GM19351 (cell line): Measurements from ENCODE around the gene MACROD2.

Experiments
- ATAC-seq: cut with Tn5 transposase; IDR thresholded peaks from one replicate; pipeline ENCODE4 v1.9.1; 2021; ENCODE audit warnings: mild to moderate bottlenecking, moderate library complexity; ENCODE audit not compliant: unreplicated experiment

Gene MACROD2

DNA sequence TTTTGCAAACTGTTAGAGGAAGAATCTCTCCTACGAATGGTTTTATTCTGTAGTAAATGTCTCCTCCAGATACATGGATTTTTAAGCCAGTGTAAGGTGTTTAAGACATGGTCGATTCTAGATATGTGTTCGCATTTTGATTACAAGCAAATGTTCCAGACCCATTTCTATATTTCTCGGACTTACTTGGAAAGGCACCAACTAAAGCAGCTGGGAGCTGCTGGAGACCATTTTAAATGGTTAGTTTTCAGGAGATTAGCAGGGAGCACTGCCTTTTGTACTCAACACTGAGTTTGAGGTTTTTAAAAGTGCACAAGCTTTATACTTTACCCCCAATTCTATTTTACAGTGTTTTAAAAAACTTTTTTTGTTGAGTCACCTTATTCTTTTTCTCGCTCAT lies 1720.9 kb downstream of the MACROD2 start:
- no peak for ATAC-seq

DNA sequence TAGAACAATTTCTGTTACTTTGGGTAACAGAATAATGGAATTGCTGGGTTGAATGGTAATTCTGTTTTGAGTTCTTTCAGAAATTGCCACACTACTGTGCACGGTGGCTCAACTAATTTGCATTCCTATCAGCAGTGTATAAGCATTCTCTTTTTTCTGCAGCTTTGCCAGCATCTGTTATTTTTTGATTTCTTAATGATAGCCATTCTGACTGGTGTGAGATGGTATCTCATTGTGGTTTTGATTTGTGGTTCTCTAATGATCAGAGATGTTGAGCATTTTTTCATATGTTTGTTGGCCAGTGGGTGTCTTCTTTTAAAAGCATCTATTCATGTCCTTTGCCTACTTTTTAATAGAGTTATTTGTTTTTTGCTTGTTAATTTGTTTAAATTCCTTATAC lies 1731.1 kb downstream of the MACROD2 start:
- ATAC-seq: no peak

DNA sequence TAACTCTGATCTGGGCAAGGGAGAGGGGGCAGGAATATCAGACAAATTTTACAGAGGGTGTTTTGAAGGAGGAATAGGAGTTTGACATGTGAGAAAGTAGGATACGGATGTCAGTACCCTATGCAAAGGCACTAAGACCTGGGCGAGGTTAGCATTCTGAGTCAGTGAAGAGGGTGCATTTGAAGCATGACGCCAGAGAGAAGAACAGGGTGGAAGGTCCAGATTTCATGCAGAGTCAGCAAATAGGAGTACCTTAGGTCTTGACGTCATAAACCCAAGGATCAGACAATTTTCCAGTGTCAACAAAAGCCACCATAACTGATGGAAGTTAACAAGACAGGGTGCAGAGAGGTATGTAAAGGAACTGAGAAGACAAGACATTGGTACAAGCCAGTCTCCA lies 1738.7 kb downstream of the MACROD2 start:
- no peak for ATAC-seq

DNA sequence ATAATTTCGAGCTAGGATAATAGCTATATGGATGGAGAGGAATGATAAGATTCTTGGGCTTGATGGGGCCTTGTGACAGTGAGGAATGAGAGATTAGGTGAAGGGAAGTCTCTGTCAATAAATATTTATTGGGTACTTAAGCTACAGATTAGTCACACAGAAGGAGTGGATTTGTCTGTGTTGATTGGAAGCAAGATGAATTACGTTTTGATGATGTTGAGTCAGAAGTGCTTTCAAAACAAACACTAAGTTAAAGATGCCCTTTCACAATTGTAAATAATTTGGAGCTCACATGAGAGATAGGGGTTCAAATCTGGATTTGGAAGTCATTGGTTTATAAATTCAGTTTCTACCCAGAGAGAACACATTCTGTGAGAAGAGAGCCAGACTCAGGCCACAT lies 1743.7 kb downstream of the MACROD2 start:
- ATAC-seq: no peak

DNA sequence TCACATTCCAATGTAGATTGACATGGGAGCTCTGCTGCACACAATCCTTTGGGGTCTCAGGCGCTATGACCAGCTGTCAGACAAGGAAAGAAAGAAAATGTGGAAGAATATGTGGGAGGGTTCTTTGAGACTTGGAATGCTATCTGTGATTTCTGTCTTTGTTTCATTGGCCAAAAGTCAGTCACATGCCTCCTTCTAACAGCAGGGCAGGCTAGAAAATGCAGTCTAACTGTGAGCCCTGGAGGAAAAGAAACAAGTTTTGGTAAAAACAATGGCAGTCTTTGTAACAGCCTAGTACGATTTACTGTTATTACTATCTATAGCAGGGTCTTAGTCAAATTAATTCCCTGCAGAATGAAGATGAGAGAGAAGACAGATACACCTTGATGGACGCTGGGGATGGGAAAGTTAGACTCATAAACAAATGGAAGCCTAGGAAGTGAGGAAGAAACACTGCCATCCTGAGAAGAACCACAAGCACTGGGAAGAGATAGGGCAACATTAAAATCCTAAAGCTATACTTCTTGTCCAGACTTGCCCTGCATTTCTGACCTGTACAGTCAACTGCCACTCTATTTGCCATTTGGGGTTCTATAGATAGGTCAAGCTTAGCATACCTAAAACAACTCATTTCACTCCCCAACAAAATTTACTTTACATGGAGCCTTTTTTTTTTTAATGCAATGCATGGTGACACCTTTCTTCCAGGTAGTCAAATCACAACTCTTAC lies 1744.9 kb downstream of the MACROD2 start:
- no peak for ATAC-seq

DNA sequence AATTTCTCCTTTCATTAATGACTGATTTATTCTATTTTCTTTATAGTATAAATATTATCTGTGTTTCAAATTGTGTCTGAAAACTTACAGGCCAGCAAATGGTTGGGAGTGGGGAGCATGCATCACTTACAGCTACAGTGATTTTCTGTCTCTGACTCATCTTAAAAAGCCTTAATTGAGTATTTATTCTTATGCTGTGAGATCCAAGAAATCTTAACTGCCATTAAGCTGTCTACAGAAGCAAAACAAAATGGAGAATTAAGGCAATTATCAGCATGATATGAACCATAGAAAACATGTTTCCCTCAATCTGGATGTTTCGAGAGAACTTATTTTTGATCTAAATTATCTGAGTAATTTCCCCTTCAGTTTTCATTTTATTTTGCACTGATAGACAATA lies 1746.8 kb downstream of the MACROD2 start:
- ATAC-seq: no peak

DNA sequence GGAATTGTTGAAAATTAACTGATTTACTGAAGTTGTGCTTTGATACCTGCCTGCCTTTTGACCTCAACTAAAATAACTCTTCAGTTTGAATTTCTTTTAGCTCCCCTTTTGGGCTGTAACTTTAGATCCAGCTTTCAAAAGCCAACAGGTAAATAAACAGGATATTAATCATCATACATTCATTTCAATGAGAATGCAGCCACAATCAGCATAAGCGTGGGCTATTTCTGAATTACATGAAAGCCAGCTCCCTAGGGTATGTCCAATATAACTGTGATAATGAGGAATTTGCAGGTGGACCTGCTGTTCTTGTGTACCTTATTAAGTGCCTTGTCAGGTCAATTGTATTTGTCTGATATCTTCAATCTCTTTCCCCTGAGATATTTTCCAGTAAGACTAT lies 1747.3 kb downstream of the MACROD2 start:
- ATAC-seq: no peak

DNA sequence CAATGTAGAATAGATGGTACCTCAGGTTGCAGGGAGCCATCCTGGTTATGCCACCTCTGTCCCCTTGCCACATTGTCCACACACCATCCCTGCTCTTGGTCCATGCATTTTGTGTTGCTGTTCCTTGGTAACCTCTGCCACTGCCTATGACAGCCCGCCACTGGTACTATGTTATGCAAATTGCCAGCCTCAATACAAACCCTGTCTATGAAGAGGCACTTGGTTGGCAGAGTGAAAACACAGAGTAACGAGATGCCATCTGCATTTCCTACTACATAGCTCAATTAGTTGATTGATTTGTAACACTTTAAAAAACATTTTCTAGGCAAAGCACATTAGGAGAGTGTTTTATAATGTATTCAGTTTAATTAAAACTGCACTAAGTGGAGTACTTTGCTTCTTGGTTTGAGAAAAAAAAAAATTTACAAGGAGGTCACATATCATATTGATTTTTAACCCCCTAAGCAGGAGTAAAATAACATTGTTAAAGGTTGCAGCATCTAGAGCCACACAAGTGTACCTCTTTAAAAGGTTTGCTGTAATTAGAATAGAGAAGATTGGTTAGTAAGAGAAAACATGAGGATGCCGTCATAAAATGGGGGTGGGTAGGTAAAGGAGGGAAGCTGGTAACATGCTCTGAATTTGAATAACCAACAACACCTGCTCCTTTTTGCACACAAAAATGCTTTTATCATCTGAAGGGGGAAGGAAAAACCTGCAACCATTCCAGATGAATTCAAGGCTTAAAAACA lies 1760.9 kb downstream of the MACROD2 start:
- no peak for ATAC-seq

DNA sequence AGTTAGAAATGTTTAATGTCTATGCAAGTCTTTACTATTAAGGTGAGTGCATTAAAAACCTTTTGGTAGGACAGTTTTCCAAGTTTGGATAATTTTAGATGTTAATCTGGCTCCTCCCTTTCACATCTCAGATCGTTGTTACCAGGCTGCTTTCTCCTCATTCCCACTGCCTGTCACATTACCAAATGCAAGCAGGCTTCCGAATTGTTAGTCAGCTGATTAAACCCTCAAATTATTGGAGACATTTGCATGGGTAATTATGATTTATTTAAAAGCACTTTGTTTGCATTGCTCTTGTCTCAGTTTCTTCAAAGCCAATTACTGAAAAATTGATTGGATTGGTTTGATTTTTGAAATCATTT lies 1761.4 kb downstream of the MACROD2 start:
- ATAC-seq: no peak

DNA sequence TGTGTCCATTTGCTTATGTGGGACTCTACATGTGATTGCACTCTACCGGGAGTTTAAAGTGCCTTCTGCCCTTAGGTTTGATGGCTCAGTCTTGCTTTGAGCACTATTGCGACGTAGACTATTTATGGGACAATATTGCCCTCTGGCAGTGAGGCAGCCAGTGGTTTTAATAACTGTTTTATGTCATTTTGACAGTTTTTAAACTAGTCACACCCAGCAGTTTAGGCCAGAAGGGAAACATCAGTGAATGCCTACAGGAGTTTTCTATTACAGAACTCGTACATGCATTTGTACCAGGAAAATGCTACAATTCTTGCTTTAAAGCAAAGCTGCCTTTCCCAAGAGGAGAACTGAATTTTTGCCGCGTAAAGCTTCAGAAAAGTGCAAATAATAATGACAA lies 1764.3 kb downstream of the MACROD2 start:
- ATAC-seq: no peak

DNA sequence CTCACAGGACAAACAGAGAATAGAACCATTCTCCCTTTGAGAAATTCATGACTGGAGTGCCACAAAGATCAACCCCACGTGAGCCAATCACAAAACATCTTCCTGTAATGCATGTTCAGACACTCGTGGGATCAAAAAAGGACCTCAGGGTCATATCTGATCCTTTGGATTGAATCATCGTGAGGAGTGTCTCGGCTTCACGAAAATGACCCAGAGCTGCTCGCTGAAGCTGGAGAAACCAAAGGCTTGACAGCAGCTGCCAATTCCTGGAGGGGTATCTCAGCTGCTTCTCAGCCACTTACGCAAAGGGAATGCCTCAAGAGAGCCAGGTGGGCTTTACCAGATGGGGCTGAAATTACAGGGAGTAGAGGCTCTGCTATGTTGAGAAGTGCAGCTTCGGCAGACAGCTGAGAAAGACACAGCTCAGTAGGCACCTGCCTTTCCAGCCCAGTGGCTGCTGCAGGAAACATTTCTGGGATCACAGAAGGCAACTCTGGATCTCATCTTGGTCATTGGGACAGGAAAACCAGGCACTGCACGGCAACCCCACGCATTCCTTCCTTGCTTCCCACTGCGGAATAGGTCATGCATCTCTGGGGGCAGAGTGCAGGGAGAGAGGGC lies 1764.8 kb downstream of the MACROD2 start:
- no peak for ATAC-seq

DNA sequence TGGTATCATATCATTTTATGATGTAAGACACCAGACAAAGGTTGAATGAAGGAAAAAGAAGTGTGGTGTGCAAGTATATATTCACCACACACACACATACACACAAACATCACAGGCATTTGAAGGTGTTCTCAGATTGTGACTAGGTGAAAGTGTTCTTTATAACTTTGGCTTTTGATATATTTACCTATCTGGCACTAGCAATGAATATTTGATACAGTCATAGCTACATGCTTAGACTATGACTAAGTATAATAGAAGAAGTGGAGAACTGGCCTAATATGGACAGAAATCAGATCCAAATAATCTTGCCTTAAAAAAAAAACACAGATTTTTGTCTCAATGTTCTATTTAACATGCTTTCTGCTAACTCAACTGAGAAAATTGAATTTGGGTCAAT lies 1768.0 kb downstream of the MACROD2 start:
- no peak for ATAC-seq

DNA sequence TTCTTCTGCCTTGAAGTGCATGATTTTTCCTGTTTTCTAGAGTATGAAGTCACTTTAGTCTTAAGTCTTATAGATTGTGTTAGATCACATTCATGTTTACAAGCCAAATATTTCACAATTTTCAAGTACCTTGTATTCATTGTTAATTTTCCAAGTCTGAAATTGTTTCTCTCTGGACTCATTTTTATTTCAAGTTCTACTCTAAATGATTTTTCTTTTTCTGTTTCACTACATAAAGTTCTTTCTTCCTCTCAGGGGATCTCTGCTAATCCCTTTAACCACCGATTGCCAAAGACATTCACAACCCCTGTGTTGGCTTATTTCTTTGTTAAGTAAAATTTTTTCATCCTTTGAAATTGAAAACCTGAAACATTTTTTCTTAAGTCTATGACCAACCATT lies 1772.3 kb downstream of the MACROD2 start:
- ATAC-seq: no peak

DNA sequence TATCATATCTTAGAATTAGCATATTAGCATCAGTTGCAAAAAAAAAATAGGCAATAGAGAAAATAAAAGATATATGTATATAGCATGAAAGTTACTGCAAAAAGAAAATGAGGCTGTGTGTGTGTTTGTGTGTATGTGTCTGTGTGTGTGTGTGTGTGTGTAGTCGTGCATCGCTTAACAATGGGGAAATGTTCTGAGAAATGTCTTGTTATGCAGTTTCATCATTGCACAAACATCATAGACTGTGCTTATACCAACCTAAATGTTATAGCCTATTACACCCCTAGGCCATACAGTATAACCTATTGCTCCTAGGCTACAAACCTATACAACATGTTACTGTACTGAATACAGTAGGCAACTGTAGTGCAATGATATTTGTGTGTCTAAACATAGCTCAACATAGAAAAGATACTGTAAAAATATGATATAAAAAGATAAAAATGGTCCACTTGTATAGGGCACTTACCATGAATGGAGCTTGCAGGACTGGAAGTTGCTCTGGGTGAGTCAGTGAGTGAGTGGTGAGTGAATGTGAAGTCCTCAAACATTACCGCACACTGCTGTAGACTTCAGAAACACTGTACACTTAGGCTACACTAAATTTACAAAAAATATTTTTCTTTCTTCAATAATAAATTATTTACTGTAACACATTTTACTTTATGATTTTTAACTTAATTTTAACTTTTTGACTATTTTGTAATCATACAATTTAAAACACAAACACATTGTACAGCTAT lies 1772.9 kb downstream of the MACROD2 start:
- no peak for ATAC-seq

DNA sequence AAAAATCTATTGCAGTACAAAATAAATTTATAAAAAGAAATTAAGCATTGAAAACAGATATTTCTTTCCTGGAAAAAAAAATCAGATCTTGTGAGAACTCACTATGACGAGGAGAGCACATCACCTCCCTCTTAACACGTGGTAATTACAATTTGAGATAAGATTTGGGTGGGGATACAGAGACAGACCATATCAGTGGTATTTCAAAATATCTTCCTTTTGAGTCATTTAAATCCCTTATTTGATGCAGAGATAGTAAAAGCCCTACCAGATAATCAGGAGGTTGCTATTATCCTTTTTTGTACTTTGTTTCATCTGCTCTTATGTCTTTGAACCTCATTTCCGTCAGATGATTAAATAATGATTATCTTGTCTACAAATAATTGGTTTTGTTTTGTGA lies 1777.5 kb downstream of the MACROD2 start:
- ATAC-seq: no peak

DNA sequence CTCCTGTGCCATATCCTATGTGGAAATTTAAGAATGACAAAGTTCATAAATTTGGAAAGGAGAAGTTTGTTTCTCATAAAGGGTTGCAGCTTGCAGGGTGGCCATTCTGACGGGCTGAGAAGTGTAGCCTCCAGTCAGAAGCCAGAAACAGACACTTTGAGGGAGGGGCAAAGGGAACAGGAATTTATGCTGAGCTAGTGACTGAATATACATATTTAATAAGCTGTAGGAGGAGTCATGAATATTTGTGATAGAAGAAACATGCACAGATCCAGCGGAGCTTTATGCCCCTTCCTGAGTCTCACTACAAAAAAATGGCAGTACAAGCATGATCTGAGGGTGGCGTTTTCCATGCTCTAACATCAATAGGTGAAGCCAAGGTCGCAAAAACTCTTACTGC lies 1779.6 kb downstream of the MACROD2 start:
- no peak for ATAC-seq

DNA sequence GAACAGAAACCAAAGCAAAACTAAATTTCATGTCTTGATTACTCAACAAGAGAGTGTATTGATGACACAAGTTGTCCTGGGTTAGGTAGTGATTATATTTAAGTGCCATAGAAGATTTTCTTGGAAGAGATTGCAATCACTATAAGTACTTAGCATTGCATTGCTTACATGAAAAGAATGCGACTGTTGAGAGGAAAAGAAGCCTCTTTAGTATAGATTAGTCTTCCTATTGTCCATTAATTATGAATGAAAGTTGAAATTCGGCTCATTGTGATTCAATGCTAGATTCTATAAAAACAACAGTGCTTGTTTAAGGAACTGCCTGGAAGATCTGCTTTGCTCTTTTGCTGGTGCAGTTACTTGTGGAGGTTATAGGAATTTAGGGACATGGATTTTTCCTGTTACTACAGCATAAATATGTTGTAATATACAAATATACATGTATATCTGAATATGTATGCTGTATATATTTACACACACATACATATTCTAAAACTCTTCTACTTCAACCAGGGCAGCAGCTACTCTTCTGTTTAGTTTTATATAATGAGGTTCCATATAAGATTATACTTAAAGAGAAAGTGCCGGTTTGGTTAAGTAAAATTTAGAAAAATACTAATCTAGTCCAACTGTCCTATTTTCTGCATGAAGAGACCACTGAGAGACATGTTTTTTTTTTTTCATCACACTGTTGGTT lies 1781.6 kb downstream of the MACROD2 start:
- no peak for ATAC-seq

DNA sequence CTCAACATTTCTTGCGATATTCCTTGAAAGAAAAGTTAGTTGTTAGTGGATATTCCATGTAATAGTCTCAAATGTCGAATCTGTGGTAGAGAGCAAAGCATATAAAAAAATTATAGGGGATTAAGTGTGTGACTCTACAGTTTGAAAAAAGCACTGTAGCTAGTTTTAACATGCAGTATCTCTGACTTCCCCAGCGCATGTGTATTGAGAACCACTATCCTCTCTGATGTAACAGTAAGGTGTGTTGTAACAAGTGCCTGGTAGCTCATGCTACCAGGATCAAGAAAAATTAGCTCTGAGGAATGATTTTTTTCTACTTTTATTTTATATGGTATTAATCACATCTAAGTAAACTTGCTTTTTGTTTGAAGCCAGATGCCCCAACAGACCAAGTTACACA lies 1788.7 kb downstream of the MACROD2 start:
- no peak for ATAC-seq

DNA sequence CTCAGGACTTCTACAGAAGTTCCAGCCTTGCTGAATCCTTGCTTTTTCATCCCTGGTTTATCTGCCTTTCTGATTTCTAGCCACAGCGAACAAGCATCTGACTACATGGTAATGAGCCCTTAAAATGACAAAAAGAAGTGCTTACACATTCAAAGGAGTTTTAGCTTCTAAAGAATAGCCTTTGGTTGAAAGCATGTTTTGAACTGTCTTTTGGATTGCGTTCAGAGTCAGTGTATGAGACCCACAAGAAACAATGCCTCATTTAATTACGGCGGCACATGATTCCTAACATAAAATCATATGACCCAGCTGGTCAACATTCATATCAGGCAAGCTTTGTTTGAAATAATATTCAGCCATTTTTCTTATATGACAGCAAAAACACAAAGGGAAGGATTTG lies 1793.8 kb downstream of the MACROD2 start:
- ATAC-seq: no peak

DNA sequence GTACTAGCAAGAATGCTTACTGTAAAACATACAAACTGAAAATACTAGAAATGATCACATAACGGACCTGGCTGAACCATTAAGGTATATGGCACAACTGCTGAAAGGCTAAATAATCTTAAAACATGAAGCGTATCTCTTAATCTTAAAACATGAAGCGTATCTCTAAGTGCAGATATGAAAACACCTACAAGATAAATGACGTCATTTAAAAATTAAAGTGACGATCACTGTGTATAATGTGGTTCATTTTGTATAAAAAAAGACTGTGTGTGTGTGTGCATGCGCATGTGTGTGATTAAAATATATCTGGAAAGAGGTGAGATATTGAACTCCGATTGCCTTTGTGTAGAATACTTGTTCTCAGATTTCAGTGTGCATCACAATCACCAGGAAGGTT lies 1797.5 kb downstream of the MACROD2 start:
- ATAC-seq: no peak

DNA sequence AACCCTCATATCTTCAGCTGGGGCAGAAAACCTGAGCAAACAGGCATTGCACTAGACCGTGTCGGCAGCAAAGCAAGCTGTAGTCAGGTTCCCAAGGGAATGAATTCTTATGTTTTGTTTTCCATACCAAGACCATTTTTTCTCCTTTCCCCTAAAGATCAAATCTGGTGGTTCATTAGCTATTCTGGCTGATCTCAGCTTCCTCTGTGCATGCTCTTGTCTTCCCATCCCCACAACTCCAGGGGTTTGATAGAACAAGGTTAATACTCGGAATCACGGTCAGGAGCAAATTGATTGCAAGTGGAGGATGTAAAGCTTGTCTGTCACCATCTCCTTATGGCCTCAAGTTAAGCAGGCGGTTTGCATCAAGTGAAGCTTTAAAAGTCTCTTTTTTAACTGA lies 1799.1 kb downstream of the MACROD2 start:
- ATAC-seq: no peak
